Measurements from ENCODE around the gene PDE7B.

Gene PDE7B

GRCh38 chr6:135983093-135983492, 131.6 kb downstream of the PDE7B start:
- no peak for DNase-seq (ENCODE audit: low read depth in 1 of 2, low spot score in 1 of 2)

- DNase-seq (ENCODE audit: low read depth in 1 of 2, low spot score in 1 of 2), result no peak
Observed at GRCh38 chr6:135983718-135984343, 132.3 kb downstream of the PDE7B start.

- DNase-seq (ENCODE audit: low read depth in 1 of 2, low spot score in 1 of 2), result no peak
Observed at GRCh38 chr6:135985471-135985870, 134.0 kb downstream of the PDE7B start.

- DNase-seq (ENCODE audit: low read depth in 1 of 2, low spot score in 1 of 2), result no peak
Observed at GRCh38 chr6:135987226-135987625, 135.7 kb downstream of the PDE7B start.

- no peak for DNase-seq (ENCODE audit: low read depth in 1 of 2, low spot score in 1 of 2)
Observed at GRCh38 chr6:135990439-135990838, 138.9 kb downstream of the PDE7B start.

- no peak for DNase-seq (ENCODE audit: low read depth in 1 of 2, low spot score in 1 of 2)
Observed at GRCh38 chr6:135990855-135991464, 139.5 kb downstream of the PDE7B start.

- no peak for DNase-seq (ENCODE audit: low read depth in 1 of 2, low spot score in 1 of 2)
Observed at GRCh38 chr6:135992739-135993138, 141.2 kb downstream of the PDE7B start.

GRCh38 chr6:135993361-135993760, 141.9 kb downstream of the PDE7B start:
- DNase-seq (ENCODE audit: low read depth in 1 of 2, low spot score in 1 of 2), result no peak

- DNase-seq (ENCODE audit: low read depth in 1 of 2, low spot score in 1 of 2), result no peak
Observed at GRCh38 chr6:135994857-135995544, 143.5 kb downstream of the PDE7B start.

GRCh38 chr6:135995545-135995898, 144.0 kb downstream of the PDE7B start:
- DNase-seq (ENCODE audit: low read depth in 1 of 2, low spot score in 1 of 2), result no peak

- DNase-seq (ENCODE audit: low read depth in 1 of 2, low spot score in 1 of 2), result no peak
Observed at GRCh38 chr6:135996668-135997067, 145.2 kb downstream of the PDE7B start.

GRCh38 chr6:135999393-135999792, 147.9 kb downstream of the PDE7B start:
- DNase-seq (ENCODE audit: low read depth in 1 of 2, low spot score in 1 of 2), result no peak

- no peak for DNase-seq (ENCODE audit: low read depth in 1 of 2, low spot score in 1 of 2)
Observed at GRCh38 chr6:136007345-136007744, 155.8 kb downstream of the PDE7B start.

- no peak for DNase-seq (ENCODE audit: low read depth in 1 of 2, low spot score in 1 of 2)
Observed at GRCh38 chr6:136011475-136011874, 160.0 kb downstream of the PDE7B start.

GRCh38 chr6:136012198-136012887, 160.8 kb downstream of the PDE7B start:
- DNase-seq (ENCODE audit: low read depth in 1 of 2, low spot score in 1 of 2), result no peak

GRCh38 chr6:136012943-136013342, 161.4 kb downstream of the PDE7B start:
- no peak for DNase-seq (ENCODE audit: low read depth in 1 of 2, low spot score in 1 of 2)

- DNase-seq (ENCODE audit: low read depth in 1 of 2, low spot score in 1 of 2), result no peak
Observed at GRCh38 chr6:136014454-136015437, 163.2 kb downstream of the PDE7B start.

GRCh38 chr6:136015531-136015930, 164.0 kb downstream of the PDE7B start:
- no peak for DNase-seq (ENCODE audit: low read depth in 1 of 2, low spot score in 1 of 2)

GRCh38 chr6:136016228-136017225, 165.0 kb downstream of the PDE7B start:
- no peak for DNase-seq (ENCODE audit: low read depth in 1 of 2, low spot score in 1 of 2)

GRCh38 chr6:136020691-136021090, 169.2 kb downstream of the PDE7B start:
- no peak for DNase-seq (ENCODE audit: low read depth in 1 of 2, low spot score in 1 of 2)

Data from activated T-helper 1 cell treated with anti-CD3 and anti-CD28 coated beads, Interleukin-2, amount 50 U/mL, for 16 hours (primary cell).